Astrocyte (in vitro differentiated cells and primary cell): ENCODE measurements around the gene CALML5. TPM values are rescaled to one million over a fixed set of nuclear protein-coding genes. Genes with fewer than 3 reads are reported as not detected.

Experiments
- DNase-seq: peaks from one replicate; pipeline ENCODE4 v3.0.0-alpha.2; 2010; ENCODE audit warnings: low read depth
- FAIRE-seq: peaks from 2 replicates; lab custom pipeline; 2011; peaks lifted over from hg19 to GRCh38; lab: Jason Lieb, UNC
- H2AFZ ChIP-seq: 2 replicates; pipeline ENCODE4 v1.6.0; 2012; ENCODE audit warnings: low read depth, low read length, inconsistent platforms
- H3K27ac ChIP-seq: 2 replicates; pipeline ENCODE4 v1.5.1; 2011; ENCODE audit warnings: low read depth, low read length, inconsistent platforms
- H3K27me3 ChIP-seq: 2 replicates; pipeline ENCODE4 v1.6.0; 2011; ENCODE audit warnings: low read length, inconsistent platforms; ENCODE audit not compliant: insufficient read depth
- H3K36me3 ChIP-seq: 2 replicates; pipeline ENCODE4 v1.5.1; 2011; ENCODE audit warnings: low read length, inconsistent platforms; ENCODE audit not compliant: insufficient read depth
- H3K4me1 ChIP-seq: 2 replicates; pipeline ENCODE4 v1.5.1; 2011; ENCODE audit warnings: low read length, inconsistent platforms; ENCODE audit not compliant: insufficient read depth
- H3K4me2 ChIP-seq: 2 replicates; pipeline ENCODE4 v1.6.0; 2012; ENCODE audit warnings: low read length, inconsistent platforms
- H3K4me3 ChIP-seq: 2 replicates; pipeline ENCODE4 v1.5.1; 2011; ENCODE audit warnings: low read depth, mild to moderate bottlenecking, low read length, inconsistent platforms; ENCODE audit not compliant: insufficient read depth
- H3K79me2 ChIP-seq: 2 replicates; pipeline ENCODE4 v1.6.0; 2012; ENCODE audit warnings: mild to moderate bottlenecking, low read length, inconsistent platforms; ENCODE audit not compliant: insufficient read depth
- H3K9ac ChIP-seq: 2 replicates; pipeline ENCODE4 v1.6.0; 2012; ENCODE audit warnings: mild to moderate bottlenecking, low read length, inconsistent platforms
- H3K9me3 ChIP-seq: 2 replicates; pipeline ENCODE4 v1.5.1; 2012; ENCODE audit warnings: low read depth, mild to moderate bottlenecking, low read length, inconsistent platforms; ENCODE audit not compliant: insufficient read depth
- H4K20me1 ChIP-seq: 2 replicates; pipeline ENCODE4 v1.6.0; 2012; ENCODE audit warnings: low read length, inconsistent platforms; ENCODE audit not compliant: insufficient read depth
- H3K27ac Mint-ChIP-seq: one replicate; pipeline ENCODE4 v1.8.0; 2021; ENCODE audit warnings: mild to moderate bottlenecking, mixed read lengths; ENCODE audit not compliant: unreplicated experiment
- H3K27me3 Mint-ChIP-seq: one replicate; pipeline ENCODE4 v1.8.0; 2021; ENCODE audit warnings: low read depth, mixed read lengths; ENCODE audit not compliant: unreplicated experiment
- H3K36me3 Mint-ChIP-seq: one replicate; pipeline ENCODE4 v1.8.0; 2021; ENCODE audit warnings: low read depth, mixed read lengths; ENCODE audit not compliant: unreplicated experiment
- H3K4me1 Mint-ChIP-seq: one replicate; pipeline ENCODE4 v1.8.0; 2021; ENCODE audit warnings: low read depth, mixed read lengths; ENCODE audit not compliant: unreplicated experiment
- H3K4me3 Mint-ChIP-seq: one replicate; pipeline ENCODE4 v1.8.0; 2021; ENCODE audit warnings: mild to moderate bottlenecking, moderate library complexity, mixed read lengths; ENCODE audit not compliant: unreplicated experiment
- H3K9me3 Mint-ChIP-seq: one replicate; pipeline ENCODE4 v1.8.0; 2021; ENCODE audit warnings: mild to moderate bottlenecking, mixed read lengths; ENCODE audit not compliant: unreplicated experiment
- EZH2 ChIP-seq: IDR thresholded peaks from 2 replicates; pipeline ENCODE4 v1.6.1; 2012; ENCODE audit warnings: mild to moderate bottlenecking, low read length, inconsistent platforms; ENCODE audit not compliant: insufficient read depth
- total RNA-seq: library from RNA; stranded (reverse); gene quantifications from 2 replicates; pipeline ENCODE4 v1.2.1, GENCODE V29; 2021
- TF ChIP-seq, protein P1 (sequence below): IDR thresholded peaks from 2 replicates; pipeline ENCODE4 v1.5.1; 2011; ENCODE audit warnings: low read depth, mild to moderate bottlenecking, inconsistent platforms, low read length, moderate library complexity; ENCODE audit not compliant: insufficient read depth

The CALML5 gene
- total RNA-seq, 1 donor from 2014 or later, result not detected

DNA sequence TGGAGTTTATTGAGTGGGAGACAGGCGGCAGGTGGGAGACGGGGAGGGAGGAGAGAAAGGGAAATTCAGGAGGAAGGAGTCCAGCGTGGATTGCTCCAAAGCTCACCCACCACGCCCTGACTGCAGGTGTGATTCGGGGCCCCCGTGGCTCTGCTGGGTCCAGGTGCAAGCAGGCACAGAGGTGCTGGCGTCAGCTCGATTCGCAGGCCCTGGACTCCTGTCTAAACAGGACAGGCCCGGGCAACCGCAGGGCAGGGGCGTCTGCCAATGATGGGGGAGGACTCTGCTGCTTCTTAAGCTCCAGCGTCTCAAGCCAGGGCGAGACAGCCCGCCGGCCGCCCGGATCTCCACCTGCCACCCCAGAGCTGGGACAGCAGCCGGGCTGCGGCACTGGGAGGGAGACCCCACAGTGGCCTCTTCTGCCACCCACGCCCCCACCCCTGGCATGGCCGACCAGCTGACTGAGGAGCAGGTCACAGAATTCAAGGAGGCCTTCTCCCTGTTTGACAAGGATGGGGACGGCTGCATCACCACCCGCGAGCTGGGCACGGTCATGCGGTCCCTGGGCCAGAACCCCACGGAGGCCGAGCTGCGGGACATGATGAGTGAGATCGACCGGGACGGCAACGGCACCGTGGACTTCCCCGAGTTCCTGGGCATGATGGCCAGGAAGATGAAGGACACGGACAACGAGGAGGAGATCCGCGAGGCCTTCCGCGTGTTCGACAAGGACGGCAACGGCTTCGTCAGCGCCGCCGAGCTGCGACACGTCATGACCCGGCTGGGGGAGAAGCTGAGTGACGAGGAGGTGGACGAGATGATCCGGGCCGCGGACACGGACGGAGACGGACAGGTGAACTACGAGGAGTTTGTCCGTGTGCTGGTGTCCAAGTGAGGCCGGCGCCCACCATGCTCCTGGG lies 25.5 kb upstream of the CALML5 start, which contains the start of gene CALML3:
Gene CALML3 (plus strand): TSS at position 321 of the 920 bp plus-strand sequence. CDS start 125 bp downstream, at position 446.
- no peak within 1 kb of the TSS for H3K4me2 ChIP-seq
- FAIRE-seq, result no peak
- H4K20me1 ChIP-seq, result no peaks in the 10 kb centered on the region
- H3K27ac ChIP-seq, result no peak within 1 kb of the TSS
- H3K27ac Mint-ChIP-seq, result no peak within 1 kb of the TSS
- DNase-seq, result no peak
- H3K9me3 Mint-ChIP-seq, result no peaks in the 10 kb centered on the region
- no peaks in the 10 kb centered on the region for H3K4me1 ChIP-seq
- H3K9me3 ChIP-seq, result no peaks in the 10 kb centered on the region
- H3K9ac ChIP-seq, result no peak within 1 kb of the TSS
- H3K79me2 ChIP-seq, result no peaks in the 10 kb centered on the region
- no peaks in the 10 kb centered on the region for H3K36me3 ChIP-seq
- TF ChIP-seq, protein P1, sequence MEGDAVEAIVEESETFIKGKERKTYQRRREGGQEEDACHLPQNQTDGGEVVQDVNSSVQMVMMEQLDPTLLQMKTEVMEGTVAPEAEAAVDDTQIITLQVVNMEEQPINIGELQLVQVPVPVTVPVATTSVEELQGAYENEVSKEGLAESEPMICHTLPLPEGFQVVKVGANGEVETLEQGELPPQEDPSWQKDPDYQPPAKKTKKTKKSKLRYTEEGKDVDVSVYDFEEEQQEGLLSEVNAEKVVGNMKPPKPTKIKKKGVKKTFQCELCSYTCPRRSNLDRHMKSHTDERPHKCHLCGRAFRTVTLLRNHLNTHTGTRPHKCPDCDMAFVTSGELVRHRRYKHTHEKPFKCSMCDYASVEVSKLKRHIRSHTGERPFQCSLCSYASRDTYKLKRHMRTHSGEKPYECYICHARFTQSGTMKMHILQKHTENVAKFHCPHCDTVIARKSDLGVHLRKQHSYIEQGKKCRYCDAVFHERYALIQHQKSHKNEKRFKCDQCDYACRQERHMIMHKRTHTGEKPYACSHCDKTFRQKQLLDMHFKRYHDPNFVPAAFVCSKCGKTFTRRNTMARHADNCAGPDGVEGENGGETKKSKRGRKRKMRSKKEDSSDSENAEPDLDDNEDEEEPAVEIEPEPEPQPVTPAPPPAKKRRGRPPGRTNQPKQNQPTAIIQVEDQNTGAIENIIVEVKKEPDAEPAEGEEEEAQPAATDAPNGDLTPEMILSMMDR, result no peak
- TF ChIP-seq EZH2, result no peak
- H3K27me3 Mint-ChIP-seq, result peaks cover 40% of the 10 kb centered on the region
- H3K4me3 ChIP-seq, result no peak within 1 kb of the TSS
- no peak within 1 kb of the TSS for H3K4me3 Mint-ChIP-seq
- peaks cover under 1% of the 10 kb centered on the region for H3K36me3 Mint-ChIP-seq
- H2AFZ ChIP-seq, result no peak within 1 kb of the TSS
- peaks cover 1% of the 10 kb centered on the region for H3K4me1 Mint-ChIP-seq
- H3K27me3 ChIP-seq, result no peaks in the 10 kb centered on the region

DNA sequence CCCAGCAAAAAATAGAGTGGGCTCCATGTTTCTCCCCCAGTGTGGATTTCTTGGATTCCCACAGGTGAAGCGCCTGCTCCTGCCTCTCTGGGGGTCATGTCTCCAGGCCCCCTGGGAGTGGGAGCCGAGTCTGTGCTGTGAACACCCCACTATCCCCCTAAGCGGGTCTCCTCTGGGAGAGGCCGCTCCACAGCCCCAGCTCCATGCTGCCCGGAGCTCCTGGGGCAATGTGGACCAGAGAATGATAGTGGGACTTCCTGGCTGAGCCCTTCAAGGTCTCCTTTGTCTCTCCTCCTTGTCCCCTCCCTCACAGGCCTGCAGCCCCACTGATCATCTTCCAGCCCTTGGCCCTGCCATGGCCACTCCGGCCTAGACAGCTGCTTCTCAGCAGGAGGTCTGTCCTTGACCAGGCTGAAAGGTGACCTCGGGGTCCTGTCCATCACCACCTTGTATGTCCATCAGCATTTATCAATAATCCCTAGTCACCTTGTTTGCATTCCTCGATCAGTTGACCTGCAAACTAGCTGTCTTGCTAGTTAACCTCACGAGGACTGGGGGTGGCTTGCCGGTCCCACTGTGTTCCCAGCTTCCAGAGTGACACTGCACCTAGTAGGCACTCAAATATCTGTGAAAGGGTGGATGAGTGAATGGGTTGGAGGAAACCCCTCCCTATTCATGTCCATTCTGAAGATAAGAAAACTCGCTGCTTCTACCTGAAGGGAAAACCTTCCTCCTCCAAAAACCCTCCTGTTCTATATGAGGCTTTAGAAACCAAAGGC lies 24.6 kb upstream of the CALML5 start:
- Mint-ChIP-seq H3K9me3 (no peaks in the 10 kb centered on the region), H3K27ac (no peak overlapping the region), H3K4me1 (peaks cover 1% of the 10 kb centered on the region), H3K36me3 (no peaks in the 10 kb centered on the region), H3K27me3 (peaks cover 31% of the 10 kb centered on the region), H3K4me3 (no peak overlapping the region)
- TF ChIP-seq EZH2, result no peak
- TF ChIP-seq, protein P1, result no peak
- H2AFZ ChIP-seq, result no peak overlapping the region
- no peak overlapping the region for H3K4me3 ChIP-seq
- no peak overlapping the region for H3K9ac ChIP-seq
- H3K27ac ChIP-seq, result no peak overlapping the region
- H3K27me3 ChIP-seq, result no peaks in the 10 kb centered on the region
- no peaks in the 10 kb centered on the region for H3K36me3 ChIP-seq
- DNase-seq (no peak), FAIRE-seq (no peak)
- no peaks in the 10 kb centered on the region for H3K9me3 ChIP-seq
- no peak overlapping the region for H3K4me2 ChIP-seq
- H3K4me1 ChIP-seq, result no peaks in the 10 kb centered on the region
- no peaks in the 10 kb centered on the region for H3K79me2 ChIP-seq
- H4K20me1 ChIP-seq, result no peaks in the 10 kb centered on the region
